HCT116 (cell line): ENCODE data around the gene EFCAB10. TPM values are rescaled to one million over a fixed set of nuclear protein-coding genes. Genes with fewer than 3 reads are reported as not detected.

Experiments
- ATAC-seq: fragments of 200-7000 bp; cut with Tn5 transposase; 2 replicates; pipeline ENCODE4 v1.9.1; 2020; ENCODE audit warnings: mild to moderate bottlenecking, moderate library complexity
- BruUV-seq: library from RNA; stranded (reverse); fragments of 400-500 nt; replicated peaks from 2 replicates; lab custom pipeline; 2021; lab: Mats Ljungman, UMichigan
- CTCF ChIA-PET: fragments of 300-600 bp; sonication (Branson Sonifier 250); formaldehyde crosslinking; loops from one replicate; lab custom pipeline; 2021; ENCODE audit warnings: antibody characterized with exemption; lab: Charles Lee
- POLR2A ChIA-PET: fragments of 300-600, 350-600 bp; sonication (Branson Sonifier 250); formaldehyde crosslinking; loops from one replicate; lab custom pipeline; 2021; ENCODE audit warnings: antibody characterized with exemption; lab: Charles Lee
- RAD21 ChIA-PET, 2 experiments: fragments of 300-600 bp; sonication (Branson Sonifier 250); formaldehyde crosslinking; loops; one replicate each; lab custom pipeline; 2023; ENCODE audit warnings: low total read pairs in 2 of 2; ENCODE audit not compliant: uncharacterized antibody in 2 of 2, unreplicated experiment in 2 of 2, low non-redundant PET in 1 of 2; lab: Charles Lee
- DNase-seq: peaks from one replicate; pipeline ENCODE4 v3.0.0-alpha.2; 2010; ENCODE audit warnings: low read depth, low spot score
- H2AFZ ChIP-seq: fragments of 200-600 bp; shearing (Covaris generic), sonication (generic); 2 replicates; pipeline ENCODE4 v1.6.1; 2017; ENCODE audit warnings: low read depth, mixed run types, mixed read lengths, antibody characterized with exemption, low read length; ENCODE audit not compliant: poor library complexity, severe bottlenecking
- H3K27ac ChIP-seq: 2 replicates; pipeline ENCODE4 v1.5.1; 2012; ENCODE audit warnings: low read depth, low read length
- H3K27me3 ChIP-seq: fragments of 200-600 bp; sonication (generic); 2 replicates; pipeline ENCODE4 v1.6.1; 2016; ENCODE audit warnings: mixed run types, low read length, mixed read lengths; ENCODE audit not compliant: insufficient read depth
- H3K36me3 ChIP-seq, 2 experiments: fragments of 200-500 bp in 1 of 2; fragments of 200-600 bp in 1 of 2; sonication (Bioruptor generic) in 1 of 2; sonication (generic) in 1 of 2; 2 replicates each; pipeline versions ENCODE4 v1.5.1 to v1.6.1; 2014 to 2016; ENCODE audit warnings: low read length in 2 of 2, inconsistent platforms in 1 of 2, mixed read lengths in 1 of 2, mixed run types in 1 of 2; ENCODE audit not compliant: insufficient read depth in 2 of 2, control insufficient read depth in 1 of 2
- H3K4me1 ChIP-seq, 2 experiments: fragments of 200-600 bp in 1 of 2; sonication (generic) in 1 of 2; 2 replicates each; pipeline versions ENCODE4 v1.5.1 to v1.6.1; 2012 to 2017; ENCODE audit warnings: low read length in 2 of 2, inconsistent platforms in 1 of 2, mild to moderate bottlenecking in 1 of 2, mixed read lengths in 1 of 2, mixed run types in 1 of 2, moderate library complexity in 1 of 2; ENCODE audit not compliant: insufficient read depth in 2 of 2, control insufficient read depth in 1 of 2
- H3K4me2 ChIP-seq: fragments of 200-600 bp; sonication (generic); 2 replicates; pipeline ENCODE4 v1.6.1; 2017; ENCODE audit warnings: mixed run types, low read length, mixed read lengths
- H3K4me3 ChIP-seq, 2 experiments: fragments of 200-600 bp in 1 of 2; sonication (generic) in 1 of 2; replicated peaks in 1 of 2; 2 replicates each; pipeline ENCODE4 v1.5.1; 2011 to 2016; ENCODE audit warnings: low read length in 2 of 2, control low read depth in 1 of 2, low read depth in 1 of 2, mild to moderate bottlenecking in 1 of 2, mixed read lengths in 1 of 2, mixed run types in 1 of 2
- H3K79me2 ChIP-seq: fragments of 200-600 bp; sonication (generic); 2 replicates; pipeline ENCODE4 v1.6.1; 2017; ENCODE audit warnings: mild to moderate bottlenecking, mixed run types, low read length, moderate library complexity, mixed read lengths; ENCODE audit not compliant: insufficient read depth
- H3K9ac ChIP-seq: fragments of 200-600 bp; sonication (generic); 2 replicates; pipeline ENCODE4 v1.6.1; 2016; ENCODE audit warnings: low read length, mixed read lengths
- H3K9me2 ChIP-seq: fragments of 200-600 bp; sonication (generic), shearing (Covaris generic); 2 replicates; pipeline ENCODE4 v1.6.1; 2017; ENCODE audit warnings: mixed run types, mild to moderate bottlenecking, moderate library complexity; ENCODE audit not compliant: insufficient read depth
- H3K9me3 ChIP-seq, 2 experiments: fragments of 200-500 bp in 1 of 2; fragments of 200-600 bp in 1 of 2; sonication (Bioruptor generic) in 1 of 2; sonication (generic) in 1 of 2; 2 replicates each; pipeline ENCODE4 v1.6.1; 2014 to 2017; ENCODE audit warnings: low read length in 2 of 2, mixed read lengths in 2 of 2, inconsistent platforms in 1 of 2, low read depth in 1 of 2, mild to moderate bottlenecking in 1 of 2, mixed run types in 1 of 2, moderate library complexity in 1 of 2; ENCODE audit not compliant: control insufficient read depth in 1 of 2, insufficient read depth in 1 of 2
- H4K20me1 ChIP-seq: fragments of 200-600 bp; sonication (generic), shearing (Covaris generic); 2 replicates; pipeline ENCODE4 v1.6.1; 2017; ENCODE audit warnings: mixed run types, mild to moderate bottlenecking, moderate library complexity; ENCODE audit not compliant: insufficient read depth
- CBX3 ChIP-seq: IDR thresholded peaks from 2 replicates; pipeline ENCODE4 v1.6.1; 2012; ENCODE audit warnings: low read depth
- EGR1 ChIP-seq: IDR thresholded peaks from 2 replicates; pipeline ENCODE4 v1.6.1; 2012; ENCODE audit warnings: low read depth
- EZH2phosphoT487 ChIP-seq: fragments of 200-600 bp; IDR thresholded peaks from 2 replicates; pipeline ENCODE4 v1.6.1; 2018; ENCODE audit warnings: antibody characterized with exemption, borderline replicate concordance
- JUND ChIP-seq: IDR thresholded peaks from 2 replicates; pipeline ENCODE4 v1.6.1; 2012
- MAX ChIP-seq: IDR thresholded peaks from 2 replicates; pipeline ENCODE4 v1.6.1; 2012
- POLR2A ChIP-seq: IDR thresholded peaks from 2 replicates; pipeline ENCODE4 v1.7.0; 2011; ENCODE audit warnings: borderline replicate concordance; ENCODE audit not compliant: insufficient read depth, insufficient read length; ENCODE audit errors: extremely low read depth
- POLR2AphosphoS5 ChIP-seq: IDR thresholded peaks from 2 replicates; pipeline ENCODE4 v1.6.1; 2011; ENCODE audit warnings: mild to moderate bottlenecking, low read depth, low read length, moderate library complexity
- RAD21 ChIP-seq: IDR thresholded peaks from 2 replicates; pipeline ENCODE4 v1.6.1; 2012; ENCODE audit warnings: low read depth, mild to moderate bottlenecking
- SIN3A ChIP-seq: IDR thresholded peaks from 2 replicates; pipeline ENCODE4 v1.6.1; 2012; ENCODE audit warnings: low read depth
- SP1 ChIP-seq: IDR thresholded peaks from 2 replicates; pipeline ENCODE4 v1.6.1; 2012; ENCODE audit warnings: low read depth
- SRF ChIP-seq: IDR thresholded peaks from 2 replicates; pipeline ENCODE4 v1.6.1; 2012; ENCODE audit warnings: low read depth
- TCF7L2 ChIP-seq: IDR thresholded peaks from 2 replicates; pipeline ENCODE4 v1.7.0; 2011; ENCODE audit warnings: borderline replicate concordance, inconsistent platforms; ENCODE audit not compliant: insufficient read depth, insufficient read length; ENCODE audit errors: extremely low read depth
- ZFX ChIP-seq: fragments of 450-650 bp; IDR thresholded peaks from 2 replicates; pipeline ENCODE4 v1.6.1; 2017
- ZNF274 ChIP-seq: fragments of 200-500 bp; sonication (Bioruptor generic); IDR thresholded peaks from 2 replicates; pipeline ENCODE4 v1.6.1; 2014; ENCODE audit warnings: mild to moderate bottlenecking, low read depth, low read length, inconsistent platforms
- intact Hi-C: fragments of 100-400 bp; cut with micrococcal nuclease; formaldehyde crosslinking; loops from 2 replicates; pipeline ENCODE4 v1.10.0; 2022
- total RNA-seq: library from RNA; stranded (reverse); gene quantifications from one replicate; pipeline ENCODE4 v1.2.1, GENCODE V29; 2021; ENCODE audit not compliant: unreplicated experiment

EFCAB10 gene
- total RNA-seq, 1 experiment from 2014 or later: 1.7 TPM

GRCh38 chr7:105521717-105522463, 59.4 kb downstream of the EFCAB10 start, which contains the start of gene PUS7:
Gene PUS7, minus strand, starts transcription at chr7:105522271. Its CDS starts 13,759 bp downstream, at chr7:105508512.
- peak within 1 kb of the TSS; percentile 99 for H2AFZ ChIP-seq
- peaks cover under 1 to 7% of the 10 kb centered on the region in 2 experiments; a peak in 2 of 4 replicates for H3K36me3 ChIP-seq
- no peaks in the 10 kb centered on the region for H3K27me3 ChIP-seq
- peak within 1 kb of the TSS; percentile 77 to 95 for H3K4me3 ChIP-seq
- ChIA-PET CTCF (no interaction called here), POLR2A (no interaction called here), RAD21 (no interaction called here)
- intact Hi-C loops: no loop called here
- H3K4me1 ChIP-seq: peaks cover 7 to 12% of the 10 kb centered on the region in 2 experiments; a peak in 3 of 4 replicates
- peaks cover 6% of the 10 kb centered on the region; the same call in 1 of the 2 replicates for H4K20me1 ChIP-seq
- peak within 1 kb of the TSS; percentile 96 for H3K9ac ChIP-seq
- TF ChIP-seq EGR1: peak; percentile 65
- no peak for TF ChIP-seq SRF
- TF ChIP-seq EZH2phosphoT487: no peak
- TF ChIP-seq SP1: peak; percentile 31; the same call in 1 of the 2 replicates
- peak; percentile 14; the same call in 1 of the 2 replicates for TF ChIP-seq JUND
- peak; percentile 62; the same call in 1 of the 2 replicates for TF ChIP-seq CBX3
- no peak for TF ChIP-seq ZNF274
- TF ChIP-seq TCF7L2: no peak
- TF ChIP-seq POLR2AphosphoS5: peak; percentile 99
- TF ChIP-seq ZFX: peak; percentile 98
- TF ChIP-seq SIN3A: peak; percentile 92
- peak; percentile 91 for TF ChIP-seq MAX
- no peak for TF ChIP-seq RAD21
- peak; percentile 96 for TF ChIP-seq POLR2A
- peak within 1 kb of the TSS; percentile 98 for H3K4me2 ChIP-seq
- BruUV-seq: no TSS peak
- H3K79me2 ChIP-seq: peaks cover 48% of the 10 kb centered on the region
- peak within 1 kb of the TSS; percentile 81 for H3K27ac ChIP-seq
- peak; percentile 93 for ATAC-seq
- peak; percentile 81 for DNase-seq
- no peaks in the 10 kb centered on the region for H3K9me3 ChIP-seq
- no peaks in the 10 kb centered on the region for H3K9me2 ChIP-seq
